HG03571 (cell line): Measurements from ENCODE around the gene RHOB.
A peak's percentile ranks its signal among the peaks of the same experiment; 100 is the strongest.
"Not testable (repeated sequence)": the region's sequence is repeated elsewhere in the genome, so short reads cannot be mapped to it uniquely, and the experiment has no call there.

ENCODE experiments used
- ATAC-seq: cut with Tn5 transposase; IDR thresholded peaks from one replicate; pipeline ENCODE4 v1.9.1; 2021; ENCODE audit not compliant: unreplicated experiment

The RHOB gene

GRCh38 chr2:20422402-20423271 is 24.2 kb upstream of the RHOB start:
- ATAC-seq, result no peak

- no peak for ATAC-seq
Observed at GRCh38 chr2:20423359-20423758, 23.5 kb upstream of the RHOB start.

- no peak for ATAC-seq
Observed at GRCh38 chr2:20423847-20424246, 23.0 kb upstream of the RHOB start.

GRCh38 chr2:20424300-20425290 is 22.3 kb upstream of the RHOB start:
- ATAC-seq, result peak; percentile 81

GRCh38 chr2:20425371-20425881 is 21.4 kb upstream of the RHOB start:
- no peak for ATAC-seq

GRCh38 chr2:20425884-20426283 is 21.0 kb upstream of the RHOB start:
- ATAC-seq, result no peak

- ATAC-seq, result no peak
Observed at GRCh38 chr2:20427931-20428526, 18.8 kb upstream of the RHOB start.

- no peak for ATAC-seq
Observed at GRCh38 chr2:20428717-20429490, 18.0 kb upstream of the RHOB start.

- no peak for ATAC-seq
Observed at GRCh38 chr2:20429528-20429927, 17.3 kb upstream of the RHOB start.

GRCh38 chr2:20430035-20430434 is 16.8 kb upstream of the RHOB start:
- no peak for ATAC-seq

GRCh38 chr2:20430461-20431300 is 16.2 kb upstream of the RHOB start:
- no peak for ATAC-seq

- no peak for ATAC-seq
Observed at GRCh38 chr2:20431301-20431698, 15.6 kb upstream of the RHOB start.

GRCh38 chr2:20431772-20432171 is 15.1 kb upstream of the RHOB start:
- ATAC-seq, result no peak

- no peak for ATAC-seq
Observed at GRCh38 chr2:20432714-20433113, 14.2 kb upstream of the RHOB start.

- no peak for ATAC-seq
Observed at GRCh38 chr2:20433249-20433648, 13.6 kb upstream of the RHOB start.

GRCh38 chr2:20433946-20434553 is 12.8 kb upstream of the RHOB start:
- no peak for ATAC-seq

- no peak for ATAC-seq
Observed at GRCh38 chr2:20434588-20435294, 12.1 kb upstream of the RHOB start.

GRCh38 chr2:20435456-20435855 is 11.4 kb upstream of the RHOB start:
- ATAC-seq, result not testable (repeated sequence)
